WTC11 (cell line): Measurements from ENCODE around the gene PCBP3. TPM values are rescaled to one million over a fixed set of nuclear protein-coding genes. Genes with fewer than 3 reads are reported as not detected.

Source experiments
- ATAC-seq: fragments of 200-7000 bp; cut with Tn5 transposase; 2 replicates; pipeline ENCODE4 v1.10.0; 2021; ENCODE audit warnings: mild to moderate bottlenecking, moderate library complexity
- CTCF ChIA-PET: fragments of 300-600 bp; sonication (Branson Sonifier 250); formaldehyde crosslinking; loops from one replicate; lab custom pipeline; 2021; ENCODE audit warnings: antibody characterized with exemption; lab: Charles Lee
- POLR2A ChIA-PET: fragments of 350-600 bp; sonication (Branson Sonifier 250); formaldehyde crosslinking; loops from one replicate; lab custom pipeline; 2021; ENCODE audit warnings: antibody characterized with exemption; lab: Charles Lee
- DNase-seq: peaks from one replicate; pipeline ENCODE4 v3.0.0; 2021; ENCODE audit warnings: low spot score
- H3K27ac Mint-ChIP-seq: 2 replicates; pipeline ENCODE4 v1.8.0; 2021; ENCODE audit warnings: mixed read lengths
- H3K27me3 Mint-ChIP-seq: 2 replicates; pipeline ENCODE4 v1.8.0; 2021; ENCODE audit warnings: low read depth, mild to moderate bottlenecking, moderate library complexity, mixed read lengths
- H3K36me3 Mint-ChIP-seq: 2 replicates; pipeline ENCODE4 v1.8.0; 2021; ENCODE audit warnings: mixed read lengths
- H3K4me1 Mint-ChIP-seq: 2 replicates; pipeline ENCODE4 v1.8.0; 2022; ENCODE audit warnings: mixed read lengths
- H3K4me3 Mint-ChIP-seq: 2 replicates; pipeline ENCODE4 v1.8.0; 2021; ENCODE audit warnings: mild to moderate bottlenecking, moderate library complexity, mixed read lengths
- H3K9me3 Mint-ChIP-seq: 2 replicates; pipeline ENCODE4 v1.8.0; 2021; ENCODE audit warnings: mixed read lengths
- ATF6 ChIP-seq: sonication (generic); formaldehyde crosslinking; IDR thresholded peaks from 2 replicates; pipeline ENCODE4 v1.8.1; 2023; ENCODE audit warnings: mild to moderate bottlenecking, missing genetic modification reagents
- FOXJ3 ChIP-seq: sonication (generic); formaldehyde crosslinking; IDR thresholded peaks from 2 replicates; pipeline ENCODE4 v1.9.0; 2021; ENCODE audit warnings: missing genetic modification reagents, mild to moderate bottlenecking, borderline replicate concordance
- GTF2I ChIP-seq: fragments of 250-450 bp; sonication (Bioruptor Pico); conservative IDR thresholded peaks from 2 replicates; pipeline ENCODE4 v1.4.0; 2021; ENCODE audit warnings: mild to moderate bottlenecking
- HMGXB4 ChIP-seq: sonication (generic); formaldehyde crosslinking; IDR thresholded peaks from 2 replicates; pipeline ENCODE4 v1.8.1; 2023; ENCODE audit warnings: mild to moderate bottlenecking, moderate library complexity, missing genetic modification reagents
- IRF2 ChIP-seq: sonication (generic); formaldehyde crosslinking; IDR thresholded peaks from 2 replicates; pipeline ENCODE4 v1.8.0; 2022; ENCODE audit warnings: low read depth, missing genetic modification reagents, borderline replicate concordance
- JUN ChIP-seq: sonication (generic); formaldehyde crosslinking; IDR thresholded peaks from 2 replicates; pipeline ENCODE4 v1.8.0; 2023; ENCODE audit warnings: mild to moderate bottlenecking, missing genetic modification reagents
- NFYB ChIP-seq: sonication (generic); formaldehyde crosslinking; conservative IDR thresholded peaks from 2 replicates; pipeline ENCODE4 v1.8.0; 2022; ENCODE audit warnings: low read depth, missing genetic modification reagents
- NR1H2 ChIP-seq: sonication (generic); formaldehyde crosslinking; IDR thresholded peaks from 2 replicates; pipeline ENCODE4 v1.9.0; 2021; ENCODE audit warnings: mild to moderate bottlenecking, moderate library complexity, missing genetic modification reagents
- RELA ChIP-seq: sonication (generic); formaldehyde crosslinking; IDR thresholded peaks from 2 replicates; pipeline ENCODE4 v1.8.1; 2022; ENCODE audit warnings: missing genetic modification reagents, mild to moderate bottlenecking, borderline replicate concordance
- ZBTB43 ChIP-seq: sonication (generic); formaldehyde crosslinking; IDR thresholded peaks from 2 replicates; pipeline ENCODE4 v1.8.1; 2023; ENCODE audit warnings: mild to moderate bottlenecking, missing genetic modification reagents
- ZNF232 ChIP-seq: sonication (generic); formaldehyde crosslinking; IDR thresholded peaks from 2 replicates; pipeline ENCODE4 v1.8.0; 2022; ENCODE audit warnings: mild to moderate bottlenecking, missing genetic modification reagents
- ZNF317 ChIP-seq: sonication (generic); formaldehyde crosslinking; IDR thresholded peaks from 2 replicates; pipeline ENCODE4 v1.8.1; 2023; ENCODE audit warnings: low read depth, mild to moderate bottlenecking, moderate library complexity, missing genetic modification reagents, borderline replicate concordance
- ZNF423 ChIP-seq: fragments of 250-450 bp; sonication (Bioruptor Pico); IDR thresholded peaks from 2 replicates; pipeline ENCODE4 v2.1.2; 2022; ENCODE audit warnings: mild to moderate bottlenecking, moderate library complexity
- total RNA-seq: library from RNA; stranded (reverse); gene quantifications from 3 replicates; pipeline ENCODE4 v1.2.3, GENCODE V29; 2021
- TF ChIP-seq, protein P1 (sequence below): sonication (generic); formaldehyde crosslinking; IDR thresholded peaks from 2 replicates; pipeline ENCODE4 v1.8.0; 2023; ENCODE audit warnings: missing genetic modification reagents
- TF ChIP-seq, protein P2 (sequence below): fragments of 250-450 bp; sonication (Bioruptor Pico); IDR thresholded peaks from 2 replicates; pipeline ENCODE4 v1.9.0; 2021; ENCODE audit warnings: mild to moderate bottlenecking, borderline replicate concordance
- TF ChIP-seq, protein P3 (sequence below): sonication (generic); formaldehyde crosslinking; IDR thresholded peaks from 2 replicates; pipeline ENCODE4 v1.8.1; 2022; ENCODE audit warnings: mild to moderate bottlenecking, missing genetic modification reagents, moderate library complexity, borderline replicate concordance
- TF ChIP-seq, protein P4 (sequence below): sonication (generic); formaldehyde crosslinking; conservative IDR thresholded peaks from 2 replicates; pipeline ENCODE4 v1.8.1; 2023; ENCODE audit warnings: mild to moderate bottlenecking, low read depth, missing genetic modification reagents, moderate library complexity

Gene PCBP3
- total RNA-seq, 1 experiment from 2014 or later, result 8.5 TPM

DNA sequence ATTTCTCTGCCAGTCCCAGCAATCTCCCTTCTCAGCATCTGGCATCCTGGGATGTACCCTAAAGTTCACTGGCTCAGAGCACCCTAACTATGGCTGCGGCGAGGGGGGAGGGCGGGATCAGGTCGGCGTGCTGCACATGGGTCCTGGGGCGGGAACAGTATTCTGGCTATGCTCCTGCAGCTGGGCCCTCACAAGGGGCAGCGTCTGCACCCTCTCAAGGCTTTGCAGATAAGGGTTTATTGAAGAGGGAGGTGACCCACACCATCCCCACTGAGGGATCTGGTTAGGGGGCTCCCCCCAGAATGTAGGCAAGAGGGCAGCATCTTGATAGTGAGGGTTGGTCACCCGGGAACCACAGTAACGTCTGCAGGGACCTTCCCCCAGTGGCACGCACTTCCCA is 44.9 kb upstream of the PCBP3 start:
- Mint-ChIP-seq H3K4me1 (no peaks in the 10 kb centered on the region), H3K4me3 (no peak overlapping the region), H3K9me3 (peaks cover 33% of the 10 kb centered on the region), H3K27me3 (peaks cover 27% of the 10 kb centered on the region), H3K27ac (no peak overlapping the region), H3K36me3 (peaks cover 21% of the 10 kb centered on the region)
- TF ChIP-seq ATF6, result no peak
- TF ChIP-seq ZNF423 (CRISPR knock-in tag), result no peak
- TF ChIP-seq, protein P1, sequence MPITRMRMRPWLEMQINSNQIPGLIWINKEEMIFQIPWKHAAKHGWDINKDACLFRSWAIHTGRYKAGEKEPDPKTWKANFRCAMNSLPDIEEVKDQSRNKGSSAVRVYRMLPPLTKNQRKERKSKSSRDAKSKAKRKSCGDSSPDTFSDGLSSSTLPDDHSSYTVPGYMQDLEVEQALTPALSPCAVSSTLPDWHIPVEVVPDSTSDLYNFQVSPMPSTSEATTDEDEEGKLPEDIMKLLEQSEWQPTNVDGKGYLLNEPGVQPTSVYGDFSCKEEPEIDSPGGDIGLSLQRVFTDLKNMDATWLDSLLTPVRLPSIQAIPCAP (CRISPR knock-in tag), result no peak
- no peak for TF ChIP-seq NFYB (CRISPR knock-in tag)
- no peak for TF ChIP-seq FOXJ3 (CRISPR knock-in tag)
- no peak for TF ChIP-seq RELA (CRISPR knock-in tag)
- TF ChIP-seq, protein P2, sequence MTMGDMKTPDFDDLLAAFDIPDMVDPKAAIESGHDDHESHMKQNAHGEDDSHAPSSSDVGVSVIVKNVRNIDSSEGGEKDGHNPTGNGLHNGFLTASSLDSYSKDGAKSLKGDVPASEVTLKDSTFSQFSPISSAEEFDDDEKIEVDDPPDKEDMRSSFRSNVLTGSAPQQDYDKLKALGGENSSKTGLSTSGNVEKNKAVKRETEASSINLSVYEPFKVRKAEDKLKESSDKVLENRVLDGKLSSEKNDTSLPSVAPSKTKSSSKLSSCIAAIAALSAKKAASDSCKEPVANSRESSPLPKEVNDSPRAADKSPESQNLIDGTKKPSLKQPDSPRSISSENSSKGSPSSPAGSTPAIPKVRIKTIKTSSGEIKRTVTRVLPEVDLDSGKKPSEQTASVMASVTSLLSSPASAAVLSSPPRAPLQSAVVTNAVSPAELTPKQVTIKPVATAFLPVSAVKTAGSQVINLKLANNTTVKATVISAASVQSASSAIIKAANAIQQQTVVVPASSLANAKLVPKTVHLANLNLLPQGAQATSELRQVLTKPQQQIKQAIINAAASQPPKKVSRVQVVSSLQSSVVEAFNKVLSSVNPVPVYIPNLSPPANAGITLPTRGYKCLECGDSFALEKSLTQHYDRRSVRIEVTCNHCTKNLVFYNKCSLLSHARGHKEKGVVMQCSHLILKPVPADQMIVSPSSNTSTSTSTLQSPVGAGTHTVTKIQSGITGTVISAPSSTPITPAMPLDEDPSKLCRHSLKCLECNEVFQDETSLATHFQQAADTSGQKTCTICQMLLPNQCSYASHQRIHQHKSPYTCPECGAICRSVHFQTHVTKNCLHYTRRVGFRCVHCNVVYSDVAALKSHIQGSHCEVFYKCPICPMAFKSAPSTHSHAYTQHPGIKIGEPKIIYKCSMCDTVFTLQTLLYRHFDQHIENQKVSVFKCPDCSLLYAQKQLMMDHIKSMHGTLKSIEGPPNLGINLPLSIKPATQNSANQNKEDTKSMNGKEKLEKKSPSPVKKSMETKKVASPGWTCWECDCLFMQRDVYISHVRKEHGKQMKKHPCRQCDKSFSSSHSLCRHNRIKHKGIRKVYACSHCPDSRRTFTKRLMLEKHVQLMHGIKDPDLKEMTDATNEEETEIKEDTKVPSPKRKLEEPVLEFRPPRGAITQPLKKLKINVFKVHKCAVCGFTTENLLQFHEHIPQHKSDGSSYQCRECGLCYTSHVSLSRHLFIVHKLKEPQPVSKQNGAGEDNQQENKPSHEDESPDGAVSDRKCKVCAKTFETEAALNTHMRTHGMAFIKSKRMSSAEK (CRISPR knock-in tag), result no peak
- TF ChIP-seq IRF2 (CRISPR knock-in tag), result no peak
- TF ChIP-seq, protein P3, sequence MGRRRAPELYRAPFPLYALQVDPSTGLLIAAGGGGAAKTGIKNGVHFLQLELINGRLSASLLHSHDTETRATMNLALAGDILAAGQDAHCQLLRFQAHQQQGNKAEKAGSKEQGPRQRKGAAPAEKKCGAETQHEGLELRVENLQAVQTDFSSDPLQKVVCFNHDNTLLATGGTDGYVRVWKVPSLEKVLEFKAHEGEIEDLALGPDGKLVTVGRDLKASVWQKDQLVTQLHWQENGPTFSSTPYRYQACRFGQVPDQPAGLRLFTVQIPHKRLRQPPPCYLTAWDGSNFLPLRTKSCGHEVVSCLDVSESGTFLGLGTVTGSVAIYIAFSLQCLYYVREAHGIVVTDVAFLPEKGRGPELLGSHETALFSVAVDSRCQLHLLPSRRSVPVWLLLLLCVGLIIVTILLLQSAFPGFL, result no peak
- ChIA-PET POLR2A (no interaction called here), CTCF (no interaction called here)
- ATAC-seq (no peak), DNase-seq (peak; percentile 2)

DNA sequence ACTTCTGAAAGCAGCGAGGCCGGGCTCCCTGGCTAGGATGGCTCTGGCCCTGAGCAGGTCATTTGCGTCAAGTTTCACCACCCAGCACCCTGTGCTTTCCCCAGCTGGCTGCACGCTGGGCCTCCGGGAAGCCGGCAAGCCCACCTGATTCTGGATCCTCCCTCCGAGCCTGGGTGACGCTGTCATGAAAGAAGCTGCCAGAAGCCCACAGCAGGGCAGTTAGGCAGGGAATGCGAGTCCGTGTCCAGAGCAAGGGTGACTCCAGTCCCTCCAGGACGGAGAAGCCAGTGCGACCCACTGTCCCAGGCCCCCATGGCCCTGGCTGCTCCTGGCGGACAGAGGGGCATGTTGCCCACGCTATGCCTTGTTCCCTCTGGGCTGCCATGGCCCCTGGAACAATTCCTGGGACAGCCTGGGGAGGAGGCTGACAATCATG is 44.4 kb upstream of the PCBP3 start:
- CTCF ChIA-PET, result no interaction called here
- H3K27ac Mint-ChIP-seq, result no peak overlapping the region
- TF ChIP-seq ZNF232 (CRISPR knock-in tag) (no peak), GTF2I (no peak), ZNF317 (CRISPR knock-in tag) (no peak), ZBTB43 (no peak), NR1H2 (CRISPR knock-in tag) (no peak), HMGXB4 (no peak), ATF6 (no peak), JUN (CRISPR knock-in tag) (no peak)
- TF ChIP-seq, protein P4, sequence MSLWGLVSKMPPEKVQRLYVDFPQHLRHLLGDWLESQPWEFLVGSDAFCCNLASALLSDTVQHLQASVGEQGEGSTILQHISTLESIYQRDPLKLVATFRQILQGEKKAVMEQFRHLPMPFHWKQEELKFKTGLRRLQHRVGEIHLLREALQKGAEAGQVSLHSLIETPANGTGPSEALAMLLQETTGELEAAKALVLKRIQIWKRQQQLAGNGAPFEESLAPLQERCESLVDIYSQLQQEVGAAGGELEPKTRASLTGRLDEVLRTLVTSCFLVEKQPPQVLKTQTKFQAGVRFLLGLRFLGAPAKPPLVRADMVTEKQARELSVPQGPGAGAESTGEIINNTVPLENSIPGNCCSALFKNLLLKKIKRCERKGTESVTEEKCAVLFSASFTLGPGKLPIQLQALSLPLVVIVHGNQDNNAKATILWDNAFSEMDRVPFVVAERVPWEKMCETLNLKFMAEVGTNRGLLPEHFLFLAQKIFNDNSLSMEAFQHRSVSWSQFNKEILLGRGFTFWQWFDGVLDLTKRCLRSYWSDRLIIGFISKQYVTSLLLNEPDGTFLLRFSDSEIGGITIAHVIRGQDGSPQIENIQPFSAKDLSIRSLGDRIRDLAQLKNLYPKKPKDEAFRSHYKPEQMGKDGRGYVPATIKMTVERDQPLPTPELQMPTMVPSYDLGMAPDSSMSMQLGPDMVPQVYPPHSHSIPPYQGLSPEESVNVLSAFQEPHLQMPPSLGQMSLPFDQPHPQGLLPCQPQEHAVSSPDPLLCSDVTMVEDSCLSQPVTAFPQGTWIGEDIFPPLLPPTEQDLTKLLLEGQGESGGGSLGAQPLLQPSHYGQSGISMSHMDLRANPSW, result no peak

More for the DNA sequence above, 44.4 kb upstream of the PCBP3 start:
- peaks cover 38% of the 10 kb centered on the region for H3K9me3 Mint-ChIP-seq
- no peak overlapping the region for H3K4me3 Mint-ChIP-seq
- peaks cover 25% of the 10 kb centered on the region for H3K36me3 Mint-ChIP-seq
- DNase-seq (peak; percentile 7), ATAC-seq (no peak)
- peaks cover 27% of the 10 kb centered on the region for H3K27me3 Mint-ChIP-seq
- POLR2A ChIA-PET, result no interaction called here
- H3K4me1 Mint-ChIP-seq, result no peaks in the 10 kb centered on the region
